SK-N-SH (cell line): ENCODE measurements around the gene BCL2A1. TPM values are rescaled to one million over a fixed set of nuclear protein-coding genes. Genes with fewer than 3 reads are reported as not detected.

Experiments
- CTCF ChIA-PET: fragments of 300-600, 350-600 bp; formaldehyde crosslinking; extraction: SDS; loops from one replicate; lab custom pipeline; 2021; lab: Yijun Ruan, JAX
- POLR2A ChIA-PET: fragments of 350-600 bp; sonication (Branson Sonifier 250); formaldehyde crosslinking; extraction: SDS; loops from one replicate; lab custom pipeline; 2020; ENCODE audit warnings: antibody characterized with exemption, inconsistent platforms; lab: Yijun Ruan, JAX
- DNase-seq: peaks from one replicate; pipeline ENCODE4 v3.0.0; 2012
- H2AFZ ChIP-seq: fragments of 200-600 bp; sonication (generic); 2 replicates; pipeline ENCODE4 v1.8.1; 2016; ENCODE audit warnings: antibody characterized with exemption, mild to moderate bottlenecking, low read depth
- H3F3A ChIP-seq: fragments of 200-600 bp; sonication (generic); replicated peaks from 2 replicates; pipeline ENCODE3; 2016; ENCODE audit warnings: antibody characterized with exemption, mild to moderate bottlenecking; ENCODE audit not compliant: insufficient read depth
- H3K27ac ChIP-seq, 2 experiments: fragments of 200-500 bp in 1 of 2; fragments of 200-600 bp in 1 of 2; sonication (Bioruptor generic) in 1 of 2; sonication (generic), shearing (Covaris generic) in 1 of 2; 2 replicates each; pipeline versions ENCODE4 v1.5.1 to v1.6.1; 2014 to 2016; ENCODE audit warnings: low read depth in 2 of 2, inconsistent platforms in 1 of 2, low read length in 1 of 2, mild to moderate bottlenecking in 1 of 2, mixed read lengths in 1 of 2
- H3K27me3 ChIP-seq: fragments of 200-600 bp; sonication (generic), shearing (Covaris generic); 2 replicates; pipeline ENCODE4 v1.6.1; 2016; ENCODE audit warnings: mixed run types; ENCODE audit not compliant: insufficient read depth
- H3K36me3 ChIP-seq, 2 experiments: fragments of 200-500 bp in 1 of 2; fragments of 200-600 bp in 1 of 2; sonication (Bioruptor generic) in 1 of 2; sonication (generic) in 1 of 2; replicated peaks in 1 of 2; 2 replicates each; pipeline versions ENCODE3 to v1.5.1; 2014 to 2016; ENCODE audit warnings: low read length in 1 of 2, mild to moderate bottlenecking in 1 of 2; ENCODE audit not compliant: insufficient read depth in 2 of 2, control insufficient read depth in 1 of 2
- H3K4me1 ChIP-seq, 2 experiments: fragments of 200-500 bp in 1 of 2; fragments of 200-600 bp in 1 of 2; sonication (Bioruptor generic) in 1 of 2; sonication (generic), shearing (Covaris generic) in 1 of 2; 2 replicates each; pipeline versions ENCODE4 v1.5.1 to v1.6.1; 2014 to 2016; ENCODE audit warnings: low read depth in 1 of 2, low read length in 1 of 2, mixed run types in 1 of 2; ENCODE audit not compliant: insufficient read depth in 2 of 2, control insufficient read depth in 1 of 2
- H3K4me2 ChIP-seq: fragments of 200-600 bp; sonication (generic), shearing (Covaris generic); 2 replicates; pipeline ENCODE4 v1.6.1; 2017; ENCODE audit warnings: mixed run types
- H3K4me3 ChIP-seq, 2 experiments: fragments of 200-500 bp in 1 of 2; fragments of 200-600 bp in 1 of 2; sonication (Bioruptor generic) in 1 of 2; sonication (generic), shearing (Covaris generic) in 1 of 2; 2 replicates each; pipeline versions ENCODE4 v1.5.1 to v1.8.1; 2014 to 2016; ENCODE audit warnings: low read depth in 2 of 2, inconsistent platforms in 1 of 2, low read length in 1 of 2, mild to moderate bottlenecking in 1 of 2, mixed read lengths in 1 of 2, moderate library complexity in 1 of 2
- H3K79me2 ChIP-seq: fragments of 200-600 bp; sonication (generic); 2 replicates; pipeline ENCODE4 v1.8.1; 2017; ENCODE audit warnings: mild to moderate bottlenecking; ENCODE audit not compliant: insufficient read depth
- H3K9ac ChIP-seq: fragments of 200-600 bp; sonication (generic); 2 replicates; pipeline ENCODE4 v1.6.1; 2017; ENCODE audit warnings: mixed run types
- H3K9me2 ChIP-seq: fragments of 200-600 bp; sonication (generic); 2 replicates; pipeline ENCODE4 v1.6.1; 2017; ENCODE audit warnings: mixed run types
- H3K9me3 ChIP-seq: fragments of 200-600 bp; sonication (generic); 2 replicates; pipeline ENCODE4 v1.6.1; 2017; ENCODE audit warnings: mixed run types, mild to moderate bottlenecking, moderate library complexity
- H4K20me1 ChIP-seq: fragments of 200-600 bp; sonication (generic); 2 replicates; pipeline ENCODE4 v1.6.1; 2017; ENCODE audit warnings: mild to moderate bottlenecking, mixed run types; ENCODE audit not compliant: insufficient read depth
- ELF1 ChIP-seq: IDR thresholded peaks from 2 replicates; pipeline ENCODE4 v1.4.0; 2012
- FOXJ3 ChIP-seq: sonication (generic); formaldehyde crosslinking; IDR thresholded peaks from 2 replicates; pipeline ENCODE4 v1.5.1; 2020; ENCODE audit warnings: mild to moderate bottlenecking, missing genetic modification reagents
- GABPA ChIP-seq: IDR thresholded peaks from 2 replicates; pipeline ENCODE4 v1.4.0; 2012; ENCODE audit warnings: low read depth, mild to moderate bottlenecking
- GATA2 ChIP-seq: sonication (generic); formaldehyde crosslinking; IDR thresholded peaks from 2 replicates; pipeline ENCODE4 v1.5.0; 2020; ENCODE audit warnings: mild to moderate bottlenecking, missing genetic modification reagents
- MEF2A ChIP-seq: IDR thresholded peaks from 2 replicates; pipeline ENCODE4 v1.4.0; 2012; ENCODE audit warnings: low read depth, borderline replicate concordance
- MXI1 ChIP-seq: IDR thresholded peaks from 2 replicates; pipeline ENCODE4 v1.6.1; 2012; ENCODE audit warnings: mild to moderate bottlenecking, low read depth, low read length, improper control_type of control experiment
- NFIC ChIP-seq: IDR thresholded peaks from 2 replicates; pipeline ENCODE4 v1.4.0; 2012; ENCODE audit warnings: borderline replicate concordance
- PBX3 ChIP-seq: IDR thresholded peaks from 2 replicates; pipeline ENCODE4; 2012
- RFX5 ChIP-seq: IDR thresholded peaks from 2 replicates; pipeline ENCODE4 v1.6.1; 2012; ENCODE audit warnings: mild to moderate bottlenecking, improper control_type of control experiment, low read length
- RXRA ChIP-seq: IDR thresholded peaks from 2 replicates; pipeline ENCODE4 v1.4.0; 2012; ENCODE audit warnings: low read depth, mild to moderate bottlenecking, borderline replicate concordance
- SIN3A ChIP-seq: IDR thresholded peaks from 2 replicates; pipeline ENCODE4 v1.6.1; 2012; ENCODE audit warnings: low read depth, mild to moderate bottlenecking, low read length, moderate library complexity, borderline replicate concordance
- SMC3 ChIP-seq: IDR thresholded peaks from 2 replicates; pipeline ENCODE4 v1.6.1; 2012; ENCODE audit warnings: low read depth, low read length, improper control_type of control experiment
- TAF1 ChIP-seq: IDR thresholded peaks from 2 replicates; pipeline ENCODE4 v1.6.1; 2012; ENCODE audit warnings: low read depth, mild to moderate bottlenecking, low read length, moderate library complexity, borderline replicate concordance
- TEAD4 ChIP-seq: IDR thresholded peaks from 2 replicates; pipeline ENCODE4 v1.4.0; 2012; ENCODE audit warnings: mild to moderate bottlenecking, borderline replicate concordance; ENCODE audit not compliant: insufficient read depth
- USF2 ChIP-seq: fragments of 150-350 bp; IDR thresholded peaks from 2 replicates; pipeline ENCODE4 v1.6.1; 2017; ENCODE audit warnings: antibody characterized with exemption, low read length, low read depth, borderline replicate concordance
- YY1 ChIP-seq: IDR thresholded peaks from 2 replicates; pipeline ENCODE4 v1.4.0; 2012; ENCODE audit warnings: low read depth, mild to moderate bottlenecking
- WGBS: methylation state at CpG from one replicate; pipeline ENCODE4 v1.1.6; 2017; ENCODE audit warnings: low lambda C conversion rate; 5-methylcytosine and 5-hydroxymethylcytosine counted together
- polyA plus RNA-seq, 3 experiments: library from polyadenylated mRNA; depleted of rRNA; stranded (reverse); fragments of >200 nt; gene quantifications; 2 replicates each; pipeline ENCODE4 v1.2.3, GENCODE V29; 2012
- TF ChIP-seq, protein P1 (sequence below): IDR thresholded peaks from 2 replicates; pipeline ENCODE4 v1.4.0; 2012; ENCODE audit warnings: low read depth, borderline replicate concordance
- TF ChIP-seq, protein P2 (sequence below): IDR thresholded peaks from 2 replicates; pipeline ENCODE4 v1.6.1; 2012; ENCODE audit warnings: mild to moderate bottlenecking, low read depth, low read length, moderate library complexity

The BCL2A1 gene
- polyA plus RNA-seq, 1 of the 3 experiments (the other 2 are of a cell fraction): 0.08 TPM

DNA sequence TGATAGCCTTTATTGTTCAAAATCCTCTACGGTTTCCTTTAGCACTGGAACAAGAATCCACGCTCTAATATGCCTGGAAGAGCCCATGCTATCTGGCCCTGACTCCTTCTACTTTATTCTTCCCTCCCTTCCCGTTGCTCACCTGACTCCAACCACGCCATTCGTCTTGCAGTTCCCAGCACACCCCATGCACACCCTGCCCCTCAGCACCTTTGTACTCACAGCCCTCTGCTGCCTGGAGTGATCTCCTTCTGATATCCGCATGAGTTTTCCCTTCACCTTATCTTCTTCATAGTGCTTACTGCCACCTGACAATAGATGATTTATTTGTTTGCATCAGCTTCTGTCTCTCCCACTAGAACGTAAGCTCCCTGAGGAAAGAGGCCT is 16.6 kb upstream of the BCL2A1 start:
- H3K27ac ChIP-seq: no peak overlapping the region
- no peaks in the 10 kb centered on the region; the same call in 1 of the 2 replicates for H3K27me3 ChIP-seq
- ChIA-PET POLR2A (no interaction called here), CTCF (interaction anchor here (1.2 kb wide), 1 partner anchor 648 kb away, joined by 3 read pairs; no protein-coding TSS in a partner anchor)
- H3K4me3 ChIP-seq: no peak overlapping the region
- no peak overlapping the region for H3K4me2 ChIP-seq
- no peaks in the 10 kb centered on the region; a peak in 1 of 4 replicates for H3K4me1 ChIP-seq
- H3K36me3 ChIP-seq: no peaks in the 10 kb centered on the region
- 61% methylated on average over 7 of the region's 7 CpGs for WGBS
- no peak overlapping the region for H3K9ac ChIP-seq
- H3K9me2 ChIP-seq: no peaks in the 10 kb centered on the region
- H3F3A ChIP-seq: no peaks in the 10 kb centered on the region
- no peak for DNase-seq
- TF ChIP-seq SMC3: no peak
- TF ChIP-seq, protein P1, sequence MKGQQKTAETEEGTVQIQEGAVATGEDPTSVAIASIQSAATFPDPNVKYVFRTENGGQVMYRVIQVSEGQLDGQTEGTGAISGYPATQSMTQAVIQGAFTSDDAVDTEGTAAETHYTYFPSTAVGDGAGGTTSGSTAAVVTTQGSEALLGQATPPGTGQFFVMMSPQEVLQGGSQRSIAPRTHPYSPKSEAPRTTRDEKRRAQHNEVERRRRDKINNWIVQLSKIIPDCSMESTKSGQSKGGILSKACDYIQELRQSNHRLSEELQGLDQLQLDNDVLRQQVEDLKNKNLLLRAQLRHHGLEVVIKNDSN: no peak
- no peak for TF ChIP-seq ELF1
- no peak for TF ChIP-seq GATA2 (CRISPR knock-in tag)
- TF ChIP-seq, protein P2, sequence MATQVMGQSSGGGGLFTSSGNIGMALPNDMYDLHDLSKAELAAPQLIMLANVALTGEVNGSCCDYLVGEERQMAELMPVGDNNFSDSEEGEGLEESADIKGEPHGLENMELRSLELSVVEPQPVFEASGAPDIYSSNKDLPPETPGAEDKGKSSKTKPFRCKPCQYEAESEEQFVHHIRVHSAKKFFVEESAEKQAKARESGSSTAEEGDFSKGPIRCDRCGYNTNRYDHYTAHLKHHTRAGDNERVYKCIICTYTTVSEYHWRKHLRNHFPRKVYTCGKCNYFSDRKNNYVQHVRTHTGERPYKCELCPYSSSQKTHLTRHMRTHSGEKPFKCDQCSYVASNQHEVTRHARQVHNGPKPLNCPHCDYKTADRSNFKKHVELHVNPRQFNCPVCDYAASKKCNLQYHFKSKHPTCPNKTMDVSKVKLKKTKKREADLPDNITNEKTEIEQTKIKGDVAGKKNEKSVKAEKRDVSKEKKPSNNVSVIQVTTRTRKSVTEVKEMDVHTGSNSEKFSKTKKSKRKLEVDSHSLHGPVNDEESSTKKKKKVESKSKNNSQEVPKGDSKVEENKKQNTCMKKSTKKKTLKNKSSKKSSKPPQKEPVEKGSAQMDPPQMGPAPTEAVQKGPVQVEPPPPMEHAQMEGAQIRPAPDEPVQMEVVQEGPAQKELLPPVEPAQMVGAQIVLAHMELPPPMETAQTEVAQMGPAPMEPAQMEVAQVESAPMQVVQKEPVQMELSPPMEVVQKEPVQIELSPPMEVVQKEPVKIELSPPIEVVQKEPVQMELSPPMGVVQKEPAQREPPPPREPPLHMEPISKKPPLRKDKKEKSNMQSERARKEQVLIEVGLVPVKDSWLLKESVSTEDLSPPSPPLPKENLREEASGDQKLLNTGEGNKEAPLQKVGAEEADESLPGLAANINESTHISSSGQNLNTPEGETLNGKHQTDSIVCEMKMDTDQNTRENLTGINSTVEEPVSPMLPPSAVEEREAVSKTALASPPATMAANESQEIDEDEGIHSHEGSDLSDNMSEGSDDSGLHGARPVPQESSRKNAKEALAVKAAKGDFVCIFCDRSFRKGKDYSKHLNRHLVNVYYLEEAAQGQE: no peak
- TF ChIP-seq GABPA: no peak
- no peak for TF ChIP-seq PBX3
- no peak for TF ChIP-seq YY1
- no peak for TF ChIP-seq MXI1
- TF ChIP-seq RFX5: no peak
- TF ChIP-seq FOXJ3: no peak
- no peak for TF ChIP-seq MEF2A
- H3K79me2 ChIP-seq: no peaks in the 10 kb centered on the region
- no peaks in the 10 kb centered on the region for H3K9me3 ChIP-seq
- H4K20me1 ChIP-seq: no peaks in the 10 kb centered on the region
- no peak overlapping the region for H2AFZ ChIP-seq

DNA sequence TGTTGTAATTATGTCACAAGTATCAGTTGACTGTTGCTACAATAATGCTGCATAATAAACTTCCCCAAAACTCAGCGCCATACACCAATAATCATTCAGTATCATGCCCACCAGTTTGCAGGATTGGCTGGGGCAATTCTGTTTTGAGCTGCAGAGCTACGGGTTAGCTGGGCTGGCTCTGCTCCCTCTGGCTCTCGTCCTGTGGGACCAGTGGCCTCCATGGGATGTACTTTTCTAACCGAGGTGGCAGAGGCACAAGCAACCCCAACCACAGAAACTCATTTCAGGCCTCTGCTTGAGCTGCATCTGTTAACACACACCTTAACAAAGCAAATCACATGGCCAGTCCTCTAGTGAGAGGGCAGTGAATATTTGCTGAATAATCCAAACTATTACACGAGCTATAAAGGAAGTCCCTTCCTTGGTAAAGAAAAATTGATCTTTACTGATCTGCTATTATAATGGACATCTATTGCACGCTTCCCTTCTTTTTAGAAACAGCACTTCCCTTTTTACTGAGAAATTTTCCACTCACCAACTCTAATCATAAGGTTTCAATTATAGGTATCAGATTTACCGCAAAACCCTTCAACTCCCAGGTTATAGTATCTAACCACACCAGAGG is 10.9 kb upstream of the BCL2A1 start:
- Histone ChIP-seq H4K20me1 (no peaks in the 10 kb centered on the region), H3F3A (no peaks in the 10 kb centered on the region), H2AFZ (no peak overlapping the region), H3K36me3 (no peaks in the 10 kb centered on the region), H3K9me2 (no peaks in the 10 kb centered on the region), H3K4me3 (no peak overlapping the region), H3K4me1 (peaks cover 0 to 2% of the 10 kb centered on the region in 2 experiments; a peak in 1 of 4 replicates), H3K27me3 (no peaks in the 10 kb centered on the region), H3K27ac (no peak overlapping the region), H3K9ac (no peak overlapping the region), H3K9me3 (no peaks in the 10 kb centered on the region), H3K79me2 (no peaks in the 10 kb centered on the region), H3K4me2 (no peak overlapping the region)
- CTCF ChIA-PET: interaction anchor here (2.9 kb wide), 1 partner anchor 12 kb away, joined by 15 read pairs; no protein-coding TSS in a partner anchor
- POLR2A ChIA-PET: no interaction called here
- 67% methylated on average over 6 of the region's 7 CpGs for WGBS
- DNase-seq: peak; percentile 19
- TF ChIP-seq TEAD4: no peak
- TF ChIP-seq YY1: no peak
- TF ChIP-seq, protein P1: no peak
- TF ChIP-seq TAF1: no peak
- TF ChIP-seq SIN3A: no peak
- no peak for TF ChIP-seq MEF2A
- no peak for TF ChIP-seq NFIC
- no peak for TF ChIP-seq PBX3
- no peak for TF ChIP-seq USF2
- TF ChIP-seq RXRA: no peak
- TF ChIP-seq GATA2 (CRISPR knock-in tag): no peak
